HG03571 (cell line): ENCODE data around the gene PRICKLE1.

Experiments
- ATAC-seq: cut with Tn5 transposase; IDR thresholded peaks from one replicate; pipeline ENCODE4 v1.9.1; 2021; ENCODE audit not compliant: unreplicated experiment

Gene PRICKLE1

DNA sequence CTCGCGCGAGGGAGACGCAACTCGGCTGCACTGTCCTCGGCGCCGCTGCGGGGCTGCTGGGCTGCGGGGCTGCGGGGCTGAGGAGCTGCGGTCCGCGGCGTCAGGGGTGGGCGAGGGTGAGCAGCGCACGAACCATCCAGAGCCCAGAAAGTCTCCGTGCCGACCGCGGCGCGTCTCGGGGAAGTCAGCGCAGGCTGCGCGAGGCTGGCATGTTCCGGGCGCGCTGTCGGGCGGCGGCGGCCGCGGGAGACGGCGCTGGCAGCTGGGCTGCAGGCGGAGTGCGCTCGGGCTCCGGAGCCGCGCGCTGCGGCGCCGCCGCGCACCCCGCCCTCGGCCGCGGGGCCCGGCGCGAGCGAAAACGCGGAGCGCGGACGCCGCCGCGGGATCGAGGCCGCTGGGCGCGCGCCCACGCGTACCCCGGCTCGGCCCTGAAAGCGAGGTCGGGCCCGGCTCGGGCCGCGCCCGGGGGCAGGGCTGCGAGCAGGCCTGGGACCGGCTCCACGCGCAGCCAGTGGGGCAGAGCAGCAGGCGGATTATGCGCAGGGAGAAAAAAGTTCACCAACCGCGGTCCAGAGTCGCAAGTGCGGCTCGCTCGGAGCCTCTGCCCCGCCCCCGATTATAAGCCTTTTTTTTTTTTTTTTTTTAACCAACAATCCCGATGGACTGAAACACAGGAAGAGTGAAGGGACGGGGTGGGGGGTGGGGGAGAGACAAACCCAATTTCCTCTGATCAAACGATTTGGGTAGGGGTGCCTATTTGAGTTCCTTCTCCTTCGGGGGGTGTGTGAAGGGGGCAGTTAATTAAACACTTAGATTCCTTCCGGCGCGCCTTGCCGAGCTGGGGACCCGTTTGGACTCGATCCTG, at the start of gene PRICKLE1:
PRICKLE1 (minus strand) TSS at position 282 of the 865 bp plus-strand sequence. CDS start 117,230 bp downstream, outside the sequence.
- ATAC-seq = peak; percentile 62

GRCh38 chr12:42638697-42639096, 49.2 kb upstream of the PRICKLE1 start:
- ATAC-seq = no peak

GRCh38 chr12:42638011-42638410, 48.5 kb upstream of the PRICKLE1 start:
- no peak for ATAC-seq

- no peak for ATAC-seq
Measured at GRCh38 chr12:42636993-42637392, 47.4 kb upstream of the PRICKLE1 start.

- ATAC-seq = no peak
Measured at GRCh38 chr12:42633594-42633993, 44.0 kb upstream of the PRICKLE1 start.

DNA sequence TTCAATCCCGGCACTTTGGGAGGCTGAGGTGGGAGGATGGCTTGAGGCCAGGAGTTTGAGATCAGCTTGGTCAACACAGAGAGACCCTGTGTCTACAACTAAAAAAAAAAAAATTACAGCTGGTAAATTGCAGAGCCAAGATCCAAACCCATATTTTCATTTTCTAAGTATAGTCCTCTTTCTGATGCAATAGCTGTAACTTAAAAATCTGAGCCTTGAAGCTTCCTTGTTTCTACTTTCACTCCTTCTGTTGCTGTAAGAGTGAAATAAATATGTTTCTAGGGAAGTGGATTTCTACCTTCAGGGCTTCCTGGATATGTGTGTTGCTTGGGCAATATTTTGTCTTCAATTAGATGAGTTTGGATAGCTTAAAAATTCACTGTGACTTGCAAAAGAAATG, 42.0 kb upstream of the PRICKLE1 start:
- no peak for ATAC-seq

- no peak for ATAC-seq
Measured at GRCh38 chr12:42630314-42630713, 40.8 kb upstream of the PRICKLE1 start.

DNA sequence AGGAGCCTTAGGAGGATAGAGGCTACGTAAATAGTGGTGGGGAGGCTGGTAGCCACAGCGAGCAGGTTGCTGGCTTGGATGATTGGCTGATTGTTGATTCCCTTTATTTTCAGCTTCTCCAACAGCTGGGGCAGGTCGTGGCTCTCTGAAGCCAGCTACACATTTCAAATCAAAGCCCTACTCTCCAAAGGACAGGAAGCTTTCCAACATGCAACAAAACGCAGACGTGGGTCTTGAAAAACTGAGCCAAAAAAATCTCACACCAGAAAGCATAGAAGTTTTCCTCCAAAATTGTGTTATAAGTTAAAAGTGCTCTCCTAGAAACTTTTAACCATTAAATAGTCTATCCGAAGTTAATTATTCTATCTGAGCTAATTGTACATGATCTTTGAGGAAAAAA, 37.6 kb upstream of the PRICKLE1 start:
- no peak for ATAC-seq

GRCh38 chr12:42625611-42626010, 36.1 kb upstream of the PRICKLE1 start:
- ATAC-seq = no peak

- no peak for ATAC-seq
Measured at GRCh38 chr12:42617622-42618021, 28.1 kb upstream of the PRICKLE1 start.

- ATAC-seq = no peak
Measured at GRCh38 chr12:42615006-42615405, 25.5 kb upstream of the PRICKLE1 start.

- no peak for ATAC-seq
Measured at GRCh38 chr12:42612231-42612613, 22.7 kb upstream of the PRICKLE1 start.

DNA sequence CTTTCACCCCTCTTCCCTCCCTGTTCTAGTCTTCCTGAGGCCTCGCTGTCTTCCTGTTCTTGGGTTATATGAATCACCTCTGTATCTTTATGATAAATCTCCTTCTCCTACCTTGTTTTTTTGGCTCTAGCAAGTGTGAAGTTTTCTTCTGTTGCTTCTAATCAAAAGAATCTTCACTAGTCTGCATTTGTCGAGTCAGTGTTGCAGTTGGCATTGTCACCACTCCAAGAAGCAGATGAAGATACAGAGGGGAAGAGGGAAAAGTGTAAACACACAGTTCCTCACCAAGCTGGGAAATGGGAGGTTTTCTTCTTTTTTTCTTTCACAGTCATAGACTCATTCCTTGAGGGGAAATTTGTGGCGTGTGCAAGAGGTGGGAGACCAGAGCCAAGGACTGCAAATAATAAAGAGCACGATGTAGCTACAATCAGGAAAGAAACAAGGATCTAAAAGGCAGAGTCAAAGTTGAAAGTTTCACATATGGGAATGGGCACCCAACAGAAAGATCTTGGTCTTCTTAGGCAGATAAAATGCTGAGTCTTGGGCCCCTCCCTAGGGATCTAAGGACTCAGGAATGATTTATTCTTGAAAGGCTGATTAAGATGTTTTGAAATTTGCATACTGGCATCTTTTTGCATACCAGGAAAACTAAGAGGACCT, 22.2 kb upstream of the PRICKLE1 start:
- no peak for ATAC-seq

DNA sequence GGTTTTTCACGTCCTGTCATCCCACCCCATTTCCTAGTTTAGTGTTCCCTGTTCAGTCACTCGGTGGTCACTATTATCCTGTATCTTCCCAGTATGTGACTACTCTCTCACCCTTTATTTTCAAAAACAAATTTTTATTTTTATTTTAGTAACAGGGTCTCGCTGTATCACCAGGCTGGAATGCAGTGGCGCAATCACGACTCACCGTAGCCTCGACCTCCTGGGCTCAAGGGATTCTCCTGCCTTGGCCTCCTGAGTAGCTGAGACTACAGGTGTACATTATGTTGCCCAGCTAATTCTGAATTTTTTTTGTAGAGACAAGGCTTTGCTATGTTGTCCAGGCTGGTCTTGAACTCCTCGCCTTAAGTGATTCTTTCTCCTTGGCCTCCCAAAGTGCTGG, 20.1 kb upstream of the PRICKLE1 start:
- no peak for ATAC-seq

- ATAC-seq = no peak
Measured at GRCh38 chr12:42608196-42608825, 18.8 kb upstream of the PRICKLE1 start.

DNA sequence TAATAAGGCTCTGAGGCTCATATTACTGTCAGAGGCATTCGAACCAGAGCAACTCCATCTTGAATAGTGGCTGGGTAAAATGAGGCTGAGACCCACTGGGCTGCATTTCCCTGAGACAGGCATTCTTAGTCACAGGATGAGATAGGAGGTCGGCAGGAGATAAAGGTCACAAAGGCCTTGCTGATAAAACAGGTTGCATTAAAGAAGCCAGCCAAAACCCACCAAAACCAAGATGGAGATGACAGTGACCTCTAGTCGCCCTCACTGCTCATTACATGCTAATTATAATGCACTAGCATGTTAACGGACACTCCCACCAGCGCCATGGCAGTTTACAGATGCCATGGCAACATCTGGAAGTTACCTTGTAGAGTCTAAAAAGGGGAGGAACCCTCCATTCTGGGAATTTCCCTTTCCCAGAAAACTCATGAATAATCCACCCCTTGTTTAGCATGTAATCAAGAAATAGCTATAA, 18.1 kb upstream of the PRICKLE1 start:
- ATAC-seq = no peak

- ATAC-seq = no peak
Measured at GRCh38 chr12:42606471-42606870, 16.9 kb upstream of the PRICKLE1 start.

GRCh38 chr12:42605685-42606084, 16.1 kb upstream of the PRICKLE1 start:
- ATAC-seq = no peak

DNA sequence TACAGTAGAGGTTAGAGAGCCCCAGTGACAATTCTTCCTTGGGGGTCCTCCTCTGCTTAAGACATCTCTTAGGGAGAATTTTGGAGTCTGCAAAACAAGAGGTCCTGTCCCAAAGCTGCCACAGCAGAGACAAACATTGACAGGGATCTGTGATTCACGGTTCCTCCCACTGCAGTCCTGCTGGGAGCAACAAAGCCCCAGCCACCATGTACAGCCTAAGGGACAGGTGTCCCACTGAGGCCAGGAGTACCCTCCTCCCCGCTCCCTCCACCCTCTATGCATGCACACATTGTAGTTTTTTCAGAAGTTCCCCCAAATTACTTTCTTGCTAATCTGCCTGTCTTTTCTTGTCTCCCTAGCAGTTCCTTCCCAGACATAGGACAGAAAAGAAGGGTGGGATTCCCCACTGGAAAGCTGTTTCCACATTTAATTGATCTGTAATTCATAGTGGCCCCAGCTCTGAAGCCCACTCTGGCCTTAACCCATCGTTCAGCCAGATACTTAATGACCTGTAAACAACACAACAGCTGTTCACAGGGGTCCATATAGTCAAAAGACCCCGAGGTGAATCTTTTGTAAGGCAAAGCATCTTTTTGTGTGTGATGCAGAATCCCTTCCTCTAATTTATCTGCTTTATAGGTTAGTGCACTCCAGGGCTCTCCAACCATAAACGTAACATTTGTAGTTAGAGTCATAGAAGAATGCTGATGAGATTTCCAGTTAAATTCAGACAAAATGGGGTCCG, 13.9 kb upstream of the PRICKLE1 start:
- ATAC-seq = no peak

DNA sequence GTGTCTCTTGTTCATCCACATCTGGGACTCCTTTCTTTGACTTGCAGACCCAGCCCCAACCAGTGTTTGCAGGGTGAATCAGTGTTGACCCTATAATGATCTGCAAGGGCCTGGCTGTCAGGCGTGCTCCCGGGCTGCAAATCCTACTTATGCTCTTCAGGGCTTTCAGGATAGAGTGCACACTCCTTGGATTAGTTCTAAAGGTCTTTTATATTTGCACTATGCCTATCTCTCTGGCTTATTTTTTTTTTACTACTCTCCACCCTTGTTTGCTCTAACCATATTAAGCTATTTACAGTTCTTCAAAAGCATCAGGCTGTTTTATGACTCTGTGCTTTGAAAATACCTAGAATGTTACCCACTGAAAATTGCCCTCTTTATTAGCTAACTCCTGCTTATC, 4.3 kb upstream of the PRICKLE1 start:
- no peak for ATAC-seq

DNA sequence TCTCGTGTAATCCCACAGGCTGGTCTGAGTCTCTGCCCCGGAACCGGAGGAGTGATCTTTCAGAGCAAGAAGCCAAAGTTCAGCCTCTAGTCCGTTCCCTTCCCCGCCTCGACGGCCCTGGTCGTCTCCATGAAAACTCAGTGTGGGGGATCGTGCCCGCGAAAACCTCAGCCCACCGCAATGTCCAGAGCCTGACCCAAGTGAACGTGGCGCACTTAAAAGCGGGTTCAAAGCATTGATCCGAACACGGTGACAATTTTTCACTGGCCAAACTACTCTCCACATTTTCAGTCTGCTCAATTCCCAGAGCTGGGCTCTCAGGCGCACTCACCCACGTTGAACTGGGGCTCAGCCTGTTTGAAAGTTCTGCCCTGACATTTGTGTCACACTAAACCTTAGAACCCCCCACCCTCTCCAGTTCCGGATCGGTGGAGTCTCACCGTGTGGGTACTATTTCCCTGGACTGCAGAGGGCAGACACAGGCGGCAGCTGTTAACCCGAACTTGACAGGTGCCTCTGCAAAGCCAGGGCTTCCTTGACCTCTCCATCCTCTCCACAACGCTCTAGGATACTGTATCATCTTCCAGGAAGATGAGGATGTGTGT, 886 bp upstream of the PRICKLE1 start:
- no peak for ATAC-seq
